WTC11 (cell line): ENCODE data around the gene PPP3CA. TPM values are rescaled to one million over a fixed set of nuclear protein-coding genes. Genes with fewer than 3 reads are reported as not detected.

ENCODE experiments used
- ATAC-seq: fragments of 200-7000 bp; cut with Tn5 transposase; 2 replicates; pipeline ENCODE4 v1.10.0; 2021; ENCODE audit warnings: mild to moderate bottlenecking, moderate library complexity
- CTCF ChIA-PET: fragments of 300-600 bp; sonication (Branson Sonifier 250); formaldehyde crosslinking; loops from one replicate; lab custom pipeline; 2021; ENCODE audit warnings: antibody characterized with exemption; lab: Charles Lee
- POLR2A ChIA-PET: fragments of 350-600 bp; sonication (Branson Sonifier 250); formaldehyde crosslinking; loops from one replicate; lab custom pipeline; 2021; ENCODE audit warnings: antibody characterized with exemption; lab: Charles Lee
- DNase-seq: peaks from one replicate; pipeline ENCODE4 v3.0.0; 2021; ENCODE audit warnings: low spot score
- H3K27ac Mint-ChIP-seq: 2 replicates; pipeline ENCODE4 v1.8.0; 2021; ENCODE audit warnings: mixed read lengths
- H3K27me3 Mint-ChIP-seq: 2 replicates; pipeline ENCODE4 v1.8.0; 2021; ENCODE audit warnings: low read depth, mild to moderate bottlenecking, moderate library complexity, mixed read lengths
- H3K36me3 Mint-ChIP-seq: 2 replicates; pipeline ENCODE4 v1.8.0; 2021; ENCODE audit warnings: mixed read lengths
- H3K4me1 Mint-ChIP-seq: 2 replicates; pipeline ENCODE4 v1.8.0; 2022; ENCODE audit warnings: mixed read lengths
- H3K4me3 Mint-ChIP-seq: 2 replicates; pipeline ENCODE4 v1.8.0; 2021; ENCODE audit warnings: mild to moderate bottlenecking, moderate library complexity, mixed read lengths
- H3K9me3 Mint-ChIP-seq: 2 replicates; pipeline ENCODE4 v1.8.0; 2021; ENCODE audit warnings: mixed read lengths
- ATF2 ChIP-seq: sonication (generic); formaldehyde crosslinking; IDR thresholded peaks from 2 replicates; pipeline ENCODE4 v1.8.1; 2022; ENCODE audit warnings: low read depth, missing genetic modification reagents, borderline replicate concordance
- ATF6 ChIP-seq: sonication (generic); formaldehyde crosslinking; IDR thresholded peaks from 2 replicates; pipeline ENCODE4 v1.8.1; 2023; ENCODE audit warnings: mild to moderate bottlenecking, missing genetic modification reagents
- CREB1 ChIP-seq: sonication (generic); formaldehyde crosslinking; IDR thresholded peaks from 2 replicates; pipeline ENCODE4 v1.8.0; 2023; ENCODE audit warnings: mild to moderate bottlenecking, missing genetic modification reagents
- CTCF ChIP-seq: fragments of 200-600 bp; IDR thresholded peaks from 2 replicates; pipeline ENCODE4 v1.8.0; 2022; ENCODE audit warnings: antibody characterized with exemption
- ELF4 ChIP-seq: sonication (generic); formaldehyde crosslinking; IDR thresholded peaks from 2 replicates; pipeline ENCODE4 v1.8.1; 2022; ENCODE audit warnings: low read depth, mild to moderate bottlenecking, moderate library complexity, missing genetic modification reagents
- FOXJ3 ChIP-seq: sonication (generic); formaldehyde crosslinking; IDR thresholded peaks from 2 replicates; pipeline ENCODE4 v1.9.0; 2021; ENCODE audit warnings: missing genetic modification reagents, mild to moderate bottlenecking, borderline replicate concordance
- FOXP1 ChIP-seq: sonication (generic); formaldehyde crosslinking; IDR thresholded peaks from 2 replicates; pipeline ENCODE4 v1.8.0; 2022; ENCODE audit warnings: missing genetic modification reagents, mild to moderate bottlenecking, moderate library complexity, borderline replicate concordance
- MLX ChIP-seq: sonication (generic); formaldehyde crosslinking; IDR thresholded peaks from 2 replicates; pipeline ENCODE4 v1.8.1; 2023; ENCODE audit warnings: mild to moderate bottlenecking, missing genetic modification reagents, moderate library complexity
- MYBL2 ChIP-seq: sonication (generic); formaldehyde crosslinking; IDR thresholded peaks from 2 replicates; pipeline ENCODE4 v1.8.1; 2023; ENCODE audit warnings: mild to moderate bottlenecking, moderate library complexity, missing genetic modification reagents
- NFE2L1 ChIP-seq: sonication (generic); formaldehyde crosslinking; IDR thresholded peaks from 2 replicates; pipeline ENCODE4 v1.8.1; 2023; ENCODE audit warnings: missing genetic modification reagents
- NR2C2 ChIP-seq: sonication (generic); formaldehyde crosslinking; IDR thresholded peaks from 2 replicates; pipeline ENCODE4 v1.8.0; 2022; ENCODE audit warnings: mild to moderate bottlenecking, missing genetic modification reagents
- NR3C1 ChIP-seq: sonication (generic); formaldehyde crosslinking; conservative IDR thresholded peaks from 2 replicates; pipeline ENCODE4 v1.8.1; 2023; ENCODE audit warnings: low read depth, mild to moderate bottlenecking, missing genetic modification reagents
- RELA ChIP-seq: sonication (generic); formaldehyde crosslinking; IDR thresholded peaks from 2 replicates; pipeline ENCODE4 v1.8.1; 2022; ENCODE audit warnings: missing genetic modification reagents, mild to moderate bottlenecking, borderline replicate concordance
- RORB ChIP-seq: fragments of 250-450 bp; sonication (Bioruptor Pico); IDR thresholded peaks from 2 replicates; pipeline ENCODE4 v1.9.0; 2021; ENCODE audit warnings: mild to moderate bottlenecking
- SMAD3 ChIP-seq: sonication (generic); formaldehyde crosslinking; IDR thresholded peaks from 2 replicates; pipeline ENCODE4 v1.8.0; 2022; ENCODE audit warnings: missing genetic modification reagents, mild to moderate bottlenecking, borderline replicate concordance
- SOX15 ChIP-seq: fragments of 250-450 bp; sonication (Bioruptor Pico); IDR thresholded peaks from 2 replicates; pipeline ENCODE4 v1.9.0; 2021; ENCODE audit warnings: mild to moderate bottlenecking
- TEAD4 ChIP-seq: sonication (generic); formaldehyde crosslinking; IDR thresholded peaks from 2 replicates; pipeline ENCODE4 v1.8.0; 2022; ENCODE audit warnings: mild to moderate bottlenecking, missing genetic modification reagents
- ZBTB43 ChIP-seq: sonication (generic); formaldehyde crosslinking; IDR thresholded peaks from 2 replicates; pipeline ENCODE4 v1.8.1; 2023; ENCODE audit warnings: mild to moderate bottlenecking, missing genetic modification reagents
- ZMAT4 ChIP-seq: fragments of 250-450 bp; sonication (Bioruptor Pico); IDR thresholded peaks from 2 replicates; pipeline ENCODE4 v1.9.0; 2021; ENCODE audit warnings: mild to moderate bottlenecking
- ZNF138 ChIP-seq: sonication (generic); formaldehyde crosslinking; conservative IDR thresholded peaks from 2 replicates; pipeline ENCODE4 v1.8.1; 2022; ENCODE audit warnings: mild to moderate bottlenecking, moderate library complexity, missing genetic modification reagents
- ZNF263 ChIP-seq: sonication (generic); formaldehyde crosslinking; IDR thresholded peaks from 2 replicates; pipeline ENCODE4 v1.8.1; 2022; ENCODE audit warnings: low read depth, mild to moderate bottlenecking, moderate library complexity, missing genetic modification reagents
- ZNF416 ChIP-seq: fragments of 250-450 bp; sonication (Bioruptor Pico); IDR thresholded peaks from 2 replicates; pipeline ENCODE4 v1.9.0; 2021; ENCODE audit warnings: mild to moderate bottlenecking, inconsistent platforms
- total RNA-seq: library from RNA; stranded (reverse); gene quantifications from 3 replicates; pipeline ENCODE4 v1.2.3, GENCODE V29; 2021

Gene PPP3CA
- total RNA-seq, 1 experiment from 2014 or later = 41.6 TPM

- Mint-ChIP-seq H3K36me3 (peaks cover 6% of the 10 kb centered on the region), H3K4me1 (peaks cover 38% of the 10 kb centered on the region), H3K27me3 (no peaks in the 10 kb centered on the region), H3K9me3 (peaks cover 12% of the 10 kb centered on the region), H3K27ac (no peak overlapping the region)
- ATAC-seq (no peak), DNase-seq (no peak)
- POLR2A ChIA-PET = no interaction called here
- TF ChIP-seq SOX15 (CRISPR knock-in tag) (no peak), NR2C2 (CRISPR knock-in tag) (no peak), MLX (CRISPR knock-in tag) (no peak), TEAD4 (CRISPR knock-in tag) (no peak), NFE2L1 (no peak), SMAD3 (no peak), ZNF138 (no peak)
- TF ChIP-seq, all 79 proteins: peak for 0
- no peak overlapping the region for H3K4me3 Mint-ChIP-seq
- CTCF ChIA-PET = no interaction called here
Measured at GRCh38 chr4:101018836-101019235, 328.5 kb downstream of the PPP3CA start.

- Mint-ChIP-seq H3K36me3 (no peaks in the 10 kb centered on the region; the same call in 1 of the 2 replicates), H3K27ac (no peak overlapping the region), H3K9me3 (peaks cover 12% of the 10 kb centered on the region), H3K4me3 (no peak overlapping the region)
- ChIA-PET CTCF (no interaction called here), POLR2A (no interaction called here)
- DNase-seq = no peak
- no peak for TF ChIP-seq ZNF263 (CRISPR knock-in tag)
- TF ChIP-seq NR2C2 (CRISPR knock-in tag) = no peak
- TF ChIP-seq CREB1 = no peak
- TF ChIP-seq RELA (CRISPR knock-in tag) = no peak
- TF ChIP-seq SMAD3 = no peak
- no peak for TF ChIP-seq ATF2
- TF ChIP-seq FOXP1 = no peak
- no peak for TF ChIP-seq ATF6 (CRISPR knock-in tag)
- no peak for TF ChIP-seq NR3C1 (CRISPR knock-in tag)
- TF ChIP-seq MYBL2 (CRISPR knock-in tag) = no peak
- TF ChIP-seq ZNF416 (CRISPR knock-in tag) = no peak
- TF ChIP-seq ZMAT4 (CRISPR knock-in tag) = no peak
- no peak for TF ChIP-seq FOXJ3 (CRISPR knock-in tag)
- TF ChIP-seq CTCF = no peak
- no peak for TF ChIP-seq ZBTB43
- no peak for TF ChIP-seq ELF4 (CRISPR knock-in tag)
- TF ChIP-seq RORB = no peak
- TF ChIP-seq, all 79 proteins: peak for 0
- no peak for ATAC-seq
- Mint-ChIP-seq H3K27me3 (no peaks in the 10 kb centered on the region), H3K4me1 (peaks cover 6% of the 10 kb centered on the region)
Measured at GRCh38 chr4:101014417-101014816, 332.9 kb downstream of the PPP3CA start.
